ENCODE measurements around the gene NAT10. TPM values are rescaled to one million over a fixed set of nuclear protein-coding genes. Genes with fewer than 3 reads are reported as not detected.
"Not testable (repeated sequence)": the region's sequence is repeated elsewhere in the genome, so short reads cannot be mapped to it uniquely, and the experiment has no call there.

The NAT10 gene
- total and polyA plus RNA-seq, 4 donors = 24.2 to 41.1 (median 27.7) TPM

DNA sequence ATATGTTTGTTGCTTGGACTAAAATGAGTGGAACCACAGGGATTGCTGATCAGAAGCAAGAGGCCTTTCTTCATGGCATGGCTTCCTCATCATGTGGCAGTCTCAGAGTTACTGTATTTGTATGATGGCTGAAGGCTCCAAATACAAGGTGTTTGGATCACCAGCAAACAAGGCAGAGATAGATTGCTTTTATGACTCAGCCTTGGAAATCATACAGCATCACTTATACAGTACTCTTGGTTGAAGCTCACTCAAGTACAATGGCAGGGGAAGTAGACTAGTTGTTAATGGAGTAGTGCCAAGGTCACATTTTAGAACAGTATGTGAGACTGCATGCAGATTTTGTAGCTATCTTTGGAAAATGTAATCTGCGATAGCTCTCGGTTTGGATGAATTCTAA, 37.3 kb upstream of the NAT10 start:
- Histone ChIP-seq H3K9ac (ENCODE audit: insufficient read depth in 1 of 2, low read length in 2 of 2) (no peak overlapping the region), H3K27ac (ENCODE audit: low read depth in 1 of 2, low read length in 1 of 2) (no peak overlapping the region), H3K27me3 (ENCODE audit: control insufficient read depth in 3 of 3, insufficient read depth in 3 of 3, low read length in 2 of 3) (no peaks in the 10 kb centered on the region), H3K4me3 (no peak overlapping the region), H3K9me3 (ENCODE audit: control insufficient read depth in 4 of 4, insufficient read depth in 3 of 4, low read length in 3 of 4) (no peaks in the 10 kb centered on the region), H3K4me1 (ENCODE audit: control insufficient read depth in 5 of 5, insufficient read depth in 5 of 5, low read length in 5 of 5) (peaks cover 0 to 17% (median 9%) of the 10 kb centered on the region in 5 donors), H3K36me3 (ENCODE audit: control insufficient read depth in 4 of 4, insufficient read depth in 4 of 4, low read length in 4 of 4) (peaks cover 1 to 21% (median 10%) of the 10 kb centered on the region in 4 donors)
- WGBS, 2 donors = 48 to 64% methylated on average over 2 of the region's 2 CpGs
- TF ChIP-seq CTCF (IDR thresholded peaks at IDR 0.05; ENCODE audit: control extremely low read depth, extremely low read depth) = no peak
- peak in 2 of 3 donors; percentile 21 to 47 for DNase-seq
- ATAC-seq (ENCODE audit: insufficient read depth, low FRiP score) = peak; percentile 53

GRCh38 chr11:34071306-34071705, 34.1 kb upstream of the NAT10 start:
- 91 to 92% methylated on average over 8 of the region's 8 CpGs for WGBS, 2 donors
- not testable (repeated sequence) for H3K9me3 ChIP-seq (ENCODE audit: control insufficient read depth in 4 of 4, insufficient read depth in 3 of 4, low read length in 3 of 4); ATAC-seq (ENCODE audit: insufficient read depth, low FRiP score); H3K9ac ChIP-seq (ENCODE audit: insufficient read depth in 1 of 2, low read length in 2 of 2); H3K27me3 ChIP-seq (ENCODE audit: control insufficient read depth in 3 of 3, insufficient read depth in 3 of 3, low read length in 2 of 3); DNase-seq; H3K27ac ChIP-seq (ENCODE audit: low read depth in 1 of 2, low read length in 1 of 2); H3K4me3 ChIP-seq
- H3K4me1 ChIP-seq (ENCODE audit: control insufficient read depth in 5 of 5, insufficient read depth in 5 of 5, low read length in 5 of 5) = peaks cover 0 to 10% (median 4%) of the 10 kb centered on the region in 5 donors
- H3K36me3 ChIP-seq (ENCODE audit: control insufficient read depth in 4 of 4, insufficient read depth in 4 of 4, low read length in 4 of 4) = peaks cover 9 to 32% (median 20%) of the 10 kb centered on the region in 4 donors

DNA sequence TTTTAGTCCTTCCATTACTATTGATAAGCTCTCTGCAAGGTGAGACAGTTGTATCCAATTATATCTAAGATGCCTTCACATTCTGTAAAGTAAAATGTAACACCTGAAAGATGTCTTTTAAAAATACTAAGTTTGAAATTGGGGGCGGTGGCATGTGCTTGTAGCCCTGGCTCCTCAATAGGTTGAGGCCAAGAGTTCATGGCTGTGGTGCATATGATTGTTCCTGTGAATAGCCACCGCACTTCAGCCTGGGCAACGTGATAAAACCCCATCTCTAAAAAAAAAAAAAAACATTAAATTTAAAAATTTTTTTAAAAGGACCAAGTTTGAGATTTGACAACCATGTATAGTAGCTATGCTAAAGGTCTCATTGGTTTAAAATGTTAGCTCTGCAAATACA, 33.4 kb upstream of the NAT10 start:
- DNase-seq (no peak), ATAC-seq (ENCODE audit: insufficient read depth, low FRiP score) (no peak)
- no peak for TF ChIP-seq CTCF (IDR thresholded peaks at IDR 0.05; ENCODE audit: control extremely low read depth, extremely low read depth)
- H3K9me3 ChIP-seq (ENCODE audit: control insufficient read depth in 4 of 4, insufficient read depth in 3 of 4, low read length in 3 of 4) = no peaks in the 10 kb centered on the region
- H3K27ac ChIP-seq (ENCODE audit: low read depth in 1 of 2, low read length in 1 of 2) = no peak overlapping the region
- peaks cover 11 to 39% (median 25%) of the 10 kb centered on the region in 4 donors for H3K36me3 ChIP-seq (ENCODE audit: control insufficient read depth in 4 of 4, insufficient read depth in 4 of 4, low read length in 4 of 4)
- no peaks in the 10 kb centered on the region for H3K27me3 ChIP-seq (ENCODE audit: control insufficient read depth in 3 of 3, insufficient read depth in 3 of 3, low read length in 2 of 3)
- H3K4me3 ChIP-seq = no peak overlapping the region
- no peak overlapping the region for H3K9ac ChIP-seq (ENCODE audit: insufficient read depth in 1 of 2, low read length in 2 of 2)
- H3K4me1 ChIP-seq (ENCODE audit: control insufficient read depth in 5 of 5, insufficient read depth in 5 of 5, low read length in 5 of 5) = peaks cover 0 to 10% (median 4%) of the 10 kb centered on the region in 5 donors
- 84 to 88% methylated on average over 3 of the region's 3 CpGs for WGBS, 2 donors

GRCh38 chr11:34072832-34073231, 32.6 kb upstream of the NAT10 start:
- DNase-seq (no peak), ATAC-seq (ENCODE audit: insufficient read depth, low FRiP score) (no peak)
- H3K9me3 ChIP-seq (ENCODE audit: control insufficient read depth in 4 of 4, insufficient read depth in 3 of 4, low read length in 3 of 4) = no peaks in the 10 kb centered on the region
- WGBS, 2 donors = 67 to 69% methylated on average over 2 of the region's 2 CpGs
- no peak overlapping the region for H3K4me3 ChIP-seq
- H3K36me3 ChIP-seq (ENCODE audit: control insufficient read depth in 4 of 4, insufficient read depth in 4 of 4, low read length in 4 of 4) = peaks cover 11 to 44% (median 29%) of the 10 kb centered on the region in 4 donors
- H3K9ac ChIP-seq (ENCODE audit: insufficient read depth in 1 of 2, low read length in 2 of 2) = no peak overlapping the region
- peaks cover 0 to 6% (median 4%) of the 10 kb centered on the region in 5 donors for H3K4me1 ChIP-seq (ENCODE audit: control insufficient read depth in 5 of 5, insufficient read depth in 5 of 5, low read length in 5 of 5)
- no peak for TF ChIP-seq CTCF (IDR thresholded peaks at IDR 0.05; ENCODE audit: control extremely low read depth, extremely low read depth)
- no peak overlapping the region for H3K27ac ChIP-seq (ENCODE audit: low read depth in 1 of 2, low read length in 1 of 2)
- H3K27me3 ChIP-seq (ENCODE audit: control insufficient read depth in 3 of 3, insufficient read depth in 3 of 3, low read length in 2 of 3) = no peaks in the 10 kb centered on the region
